ENCODE measurements around the gene CENPX.
"Not testable (repeated sequence)": the region's sequence is repeated elsewhere in the genome, so short reads cannot be mapped to it uniquely, and the experiment has no call there.

The CENPX gene

GRCh38 chr17:82043507-82043906 lies 20.8 kb upstream of the CENPX start:
- peaks cover 3% of the 10 kb centered on the region for H3K27me3 Mint-ChIP-seq (ENCODE audit: low read depth)
- no peak for TF ChIP-seq CTCF (IDR thresholded peaks at IDR 0.05; ENCODE audit: unreplicated experiment in 3 of 3)
- no peaks in the 10 kb centered on the region for H3K9me3 Mint-ChIP-seq
- H3K27ac Mint-ChIP-seq = no peak overlapping the region
- peaks cover 5% of the 10 kb centered on the region for H3K4me1 Mint-ChIP-seq
- no peak overlapping the region for H3K4me3 Mint-ChIP-seq
- H3K36me3 Mint-ChIP-seq (ENCODE audit: low read depth) = peaks cover 7% of the 10 kb centered on the region

GRCh38 chr17:82042649-82043048 lies 20.0 kb upstream of the CENPX start:
- Mint-ChIP-seq H3K4me3 (peak overlapping the region in 1 of 3 experiments; percentile 19), H3K27ac (no peak overlapping the region), H3K27me3 (ENCODE audit: low read depth) (peaks cover 8% of the 10 kb centered on the region), H3K4me1 (peaks cover 9% of the 10 kb centered on the region), H3K9me3 (no peaks in the 10 kb centered on the region), H3K36me3 (ENCODE audit: low read depth) (peaks cover 5% of the 10 kb centered on the region)
- TF ChIP-seq CTCF (IDR thresholded peaks at IDR 0.05; ENCODE audit: unreplicated experiment in 3 of 3) = no peak

GRCh38 chr17:82041144-82041814 lies 18.6 kb upstream of the CENPX start:
- Mint-ChIP-seq H3K27me3 (ENCODE audit: low read depth) (peaks cover 9% of the 10 kb centered on the region), H3K4me1 (peaks cover 11% of the 10 kb centered on the region), H3K9me3 (no peaks in the 10 kb centered on the region), H3K27ac (no peak overlapping the region), H3K36me3 (ENCODE audit: low read depth) (no peaks in the 10 kb centered on the region), H3K4me3 (no peak overlapping the region)
- no peak for TF ChIP-seq CTCF (IDR thresholded peaks at IDR 0.05; ENCODE audit: unreplicated experiment in 3 of 3)

GRCh38 chr17:82039695-82040299 lies 17.1 kb upstream of the CENPX start:
- Mint-ChIP-seq H3K4me1 (peaks cover 20% of the 10 kb centered on the region), H3K36me3 (ENCODE audit: low read depth) (no peaks in the 10 kb centered on the region), H3K27me3 (ENCODE audit: low read depth) (peaks cover 12% of the 10 kb centered on the region), H3K4me3 (no peak overlapping the region), H3K27ac (no peak overlapping the region), H3K9me3 (no peaks in the 10 kb centered on the region)
- no peak for TF ChIP-seq CTCF (IDR thresholded peaks at IDR 0.05; ENCODE audit: unreplicated experiment in 3 of 3)

GRCh38 chr17:82038796-82039409 lies 16.2 kb upstream of the CENPX start:
- Mint-ChIP-seq H3K4me3 (peak overlapping the region; percentile 2 to 64 (median 38)), H3K27ac (peak overlapping the region in 1 of 3 experiments; percentile 19), H3K4me1 (peaks cover 20% of the 10 kb centered on the region), H3K27me3 (ENCODE audit: low read depth) (peaks cover 16% of the 10 kb centered on the region)
- not testable (repeated sequence) for H3K9me3 Mint-ChIP-seq; H3K36me3 Mint-ChIP-seq (ENCODE audit: low read depth)

- Mint-ChIP-seq H3K36me3 (ENCODE audit: low read depth) (no peaks in the 10 kb centered on the region), H3K27me3 (ENCODE audit: low read depth) (peaks cover 19% of the 10 kb centered on the region), H3K9me3 (no peaks in the 10 kb centered on the region), H3K4me1 (peaks cover 20% of the 10 kb centered on the region), H3K27ac (peak overlapping the region in 2 of 3 experiments; percentile 43 to 88), H3K4me3 (peak overlapping the region; percentile 76 to 88 (median 85))
- TF ChIP-seq CTCF (IDR thresholded peaks at IDR 0.05; ENCODE audit: unreplicated experiment in 3 of 3) = no peak
These were observed 15.2 kb upstream of the CENPX start for GRCh38 chr17:82037889-82038195.

All from nephron (organoid).